GM20431 (cell line): ENCODE data around the gene NUDT16L1.

ENCODE experiments used
- in situ Hi-C: fragments of 300-500 bp; cut with MseI, MboI; formaldehyde crosslinking; loops from one replicate; pipeline ENCODE4 v1.15.0; 2020; ENCODE audit warnings: low sequenced_read_pairs; ENCODE audit not compliant: unreplicated experiment

Gene NUDT16L1

DNA sequence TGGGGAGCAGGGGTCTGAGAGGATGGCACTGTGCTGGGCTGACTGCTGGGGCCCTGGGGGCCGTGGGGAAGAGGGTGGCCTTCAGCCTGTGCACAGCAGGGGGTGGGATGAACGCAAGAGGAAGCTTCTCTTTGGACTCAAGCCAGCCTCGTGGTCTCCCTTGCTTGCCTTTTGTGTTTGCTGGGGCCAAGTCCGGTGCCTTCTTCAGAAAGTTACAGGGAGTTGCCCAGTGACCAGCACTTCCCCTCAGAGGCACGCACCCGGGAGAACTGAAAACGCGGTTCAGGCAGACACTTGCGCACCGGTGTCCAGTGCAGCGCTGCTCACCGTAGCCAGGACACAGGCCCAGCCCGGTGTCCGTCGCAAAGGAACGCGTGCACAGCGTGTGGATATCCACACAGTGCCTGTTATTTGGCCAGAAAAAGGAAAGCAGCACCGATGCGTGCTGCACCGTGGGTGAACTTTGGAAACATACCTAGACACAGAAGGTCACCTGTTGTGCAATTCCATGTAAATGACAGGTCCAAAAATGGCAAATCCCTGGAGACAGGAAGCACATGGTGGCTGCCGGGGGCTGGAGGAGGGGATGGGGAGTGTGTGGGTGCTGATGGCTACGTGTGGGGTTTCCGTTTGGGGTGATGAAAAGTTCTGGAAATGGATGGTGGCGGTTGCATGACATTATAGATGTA lies 29.4 kb upstream of the NUDT16L1 start:
- in situ Hi-C loops, result no loop called here

- in situ Hi-C loops, result no loop called here
Measured at GRCh38 chr16:4664538-4665418, 28.6 kb upstream of the NUDT16L1 start.

DNA sequence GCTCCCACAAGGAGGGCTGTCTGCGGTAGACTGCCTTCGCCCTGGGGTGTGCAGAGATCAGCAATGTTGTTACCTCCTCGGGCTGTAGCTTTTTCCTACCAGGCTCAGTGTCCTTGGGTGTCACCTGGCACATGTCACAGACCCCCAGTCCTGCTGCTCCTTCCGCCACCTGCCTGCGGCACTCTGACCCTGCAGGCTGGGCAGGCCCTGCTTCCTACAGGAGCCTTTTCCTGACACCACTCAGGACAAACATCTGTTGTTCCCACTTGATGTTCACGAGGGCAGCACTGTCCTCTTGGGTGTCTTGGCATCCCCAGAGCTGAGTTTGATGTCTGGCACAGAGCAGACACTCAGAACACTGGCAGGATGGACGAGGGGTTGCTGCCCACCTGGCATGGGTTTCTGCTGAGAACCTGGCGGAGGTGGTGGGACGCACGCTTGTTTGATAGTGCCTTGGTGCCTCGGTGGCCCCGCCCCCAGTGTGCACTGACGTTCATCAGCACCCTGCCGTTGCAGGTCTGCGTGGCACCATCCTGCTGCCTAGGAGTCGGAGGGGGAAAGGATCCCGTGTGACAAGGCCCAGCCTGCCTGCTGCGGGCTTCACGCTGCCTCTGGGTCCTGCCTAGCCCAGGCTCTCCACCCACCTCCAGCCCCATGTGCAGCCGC lies 26.7 kb upstream of the NUDT16L1 start:
- in situ Hi-C loops, result no loop called here

DNA sequence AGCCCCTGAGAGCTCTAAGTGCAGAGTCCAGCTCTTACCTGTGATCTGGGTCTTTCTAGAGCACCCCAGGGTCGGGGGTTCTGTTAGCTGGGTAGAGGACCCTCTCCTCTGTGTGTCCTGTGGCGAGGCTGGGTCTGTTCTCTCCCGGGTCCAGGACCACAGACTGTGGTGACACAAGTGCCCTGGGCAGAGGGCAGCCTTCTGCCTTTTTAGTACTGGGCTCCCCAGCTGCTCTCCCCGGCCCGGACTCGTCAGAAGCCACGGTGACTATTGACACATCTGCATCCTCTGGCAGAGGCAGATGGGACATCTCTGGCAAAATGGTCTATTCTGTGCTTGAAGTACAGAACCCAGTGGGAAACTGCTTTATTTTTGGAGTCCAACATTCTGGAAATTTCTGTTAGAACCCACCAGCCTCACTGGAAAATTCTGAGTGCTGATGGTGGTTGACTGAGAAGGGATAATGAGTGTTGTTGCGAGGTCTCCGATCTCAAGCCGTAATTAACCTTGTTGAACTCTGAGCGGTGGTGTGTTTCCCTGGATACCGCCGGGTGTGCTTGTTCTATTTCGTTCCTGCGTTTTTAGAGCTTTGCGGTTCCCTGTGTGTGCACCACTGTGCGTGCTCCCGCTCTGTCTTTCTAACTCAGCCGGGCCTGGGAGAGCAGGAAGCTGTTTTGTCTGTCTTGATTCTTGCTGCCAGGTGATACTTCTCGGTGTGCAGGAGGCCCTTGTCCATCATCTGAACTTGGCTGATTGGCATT lies 26.0 kb upstream of the NUDT16L1 start:
- in situ Hi-C loops, result no loop called here

- in situ Hi-C loops, result no loop called here
Measured at GRCh38 chr16:4668313-4668960, 24.9 kb upstream of the NUDT16L1 start.

- in situ Hi-C loops, result no loop called here
Measured at GRCh38 chr16:4673387-4674046, 19.8 kb upstream of the NUDT16L1 start.

DNA sequence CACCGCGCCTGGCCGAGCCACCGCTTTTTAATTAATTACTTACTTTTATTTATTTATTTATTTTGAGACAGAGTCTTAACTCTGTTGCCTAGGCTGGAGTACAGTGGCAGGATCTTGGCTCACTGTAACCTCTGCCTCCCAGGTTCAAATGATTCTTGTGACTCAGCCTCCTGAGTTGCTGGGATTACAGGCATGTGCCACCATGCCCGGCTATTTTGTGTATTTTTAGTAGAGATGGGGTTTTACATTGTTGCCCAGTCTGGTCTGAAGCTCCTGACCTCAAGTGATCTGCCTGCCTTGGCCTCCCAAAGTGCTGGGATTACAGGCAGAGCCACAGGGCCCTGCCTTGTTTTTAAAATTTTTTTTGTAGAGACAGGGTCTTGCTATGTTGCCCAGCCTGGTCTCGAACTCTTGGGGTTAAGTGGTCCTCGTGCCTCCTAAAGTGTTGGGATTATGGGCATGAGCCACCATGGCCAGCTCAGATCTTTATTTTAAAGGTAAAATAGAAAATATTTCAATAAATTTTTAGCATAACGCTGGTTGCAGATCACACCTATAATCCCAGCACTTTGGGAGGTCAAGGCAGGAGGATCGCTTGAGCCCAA lies 18.3 kb upstream of the NUDT16L1 start:
- in situ Hi-C loops, result no loop called here

DNA sequence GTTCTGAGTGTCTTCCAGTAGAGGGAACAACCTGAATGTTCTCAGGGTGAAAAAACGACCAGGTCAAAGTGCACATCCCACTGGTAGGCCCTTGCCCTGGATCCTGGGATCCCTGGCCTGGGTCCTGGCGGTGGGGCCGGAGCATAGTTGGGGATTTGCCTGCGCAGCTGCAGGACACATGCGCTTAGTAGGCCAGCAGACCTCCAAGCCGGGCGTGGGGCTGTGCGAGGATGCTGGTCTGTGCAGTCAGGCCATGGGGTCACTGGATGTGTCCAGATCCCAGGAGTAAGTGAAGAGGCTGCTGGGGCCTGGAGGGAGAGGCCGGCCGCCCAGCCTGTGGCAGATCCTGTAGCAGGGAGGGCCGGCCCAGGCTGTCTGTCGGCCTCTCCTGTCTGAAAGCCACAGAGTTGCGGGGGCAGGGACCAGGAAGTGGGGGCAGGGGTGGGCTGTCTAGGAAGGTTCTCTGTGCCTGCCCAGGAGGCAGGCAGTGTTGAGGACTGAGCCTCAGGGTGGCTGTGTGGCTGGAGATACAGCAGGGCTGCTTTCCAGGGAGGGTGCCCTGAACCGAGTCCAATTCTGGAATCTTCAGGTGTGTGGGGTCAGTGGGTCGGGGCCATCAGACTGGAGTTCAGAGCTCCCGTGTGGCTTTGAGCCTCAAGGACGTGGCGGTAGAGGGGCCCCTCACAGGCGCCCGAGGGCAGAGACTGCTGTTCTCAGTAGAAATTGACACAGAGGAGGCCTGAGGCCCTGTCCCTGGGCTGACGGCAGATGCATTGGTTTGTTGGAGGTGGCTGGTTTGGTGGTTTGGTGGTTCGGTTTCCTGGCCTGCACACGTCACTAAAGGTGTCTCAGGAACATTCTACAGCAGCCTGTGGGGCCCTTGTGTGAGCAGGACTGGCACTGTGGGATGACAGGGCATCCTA lies 17.2 kb upstream of the NUDT16L1 start:
- in situ Hi-C loops, result no loop called here

GRCh38 chr16:4676831-4677230 lies 16.5 kb upstream of the NUDT16L1 start:
- in situ Hi-C loops, result no loop called here

GRCh38 chr16:4677390-4677789 lies 16.0 kb upstream of the NUDT16L1 start:
- in situ Hi-C loops, result no loop called here

- in situ Hi-C loops, result no loop called here
Measured at GRCh38 chr16:4677994-4678393, 15.4 kb upstream of the NUDT16L1 start.

DNA sequence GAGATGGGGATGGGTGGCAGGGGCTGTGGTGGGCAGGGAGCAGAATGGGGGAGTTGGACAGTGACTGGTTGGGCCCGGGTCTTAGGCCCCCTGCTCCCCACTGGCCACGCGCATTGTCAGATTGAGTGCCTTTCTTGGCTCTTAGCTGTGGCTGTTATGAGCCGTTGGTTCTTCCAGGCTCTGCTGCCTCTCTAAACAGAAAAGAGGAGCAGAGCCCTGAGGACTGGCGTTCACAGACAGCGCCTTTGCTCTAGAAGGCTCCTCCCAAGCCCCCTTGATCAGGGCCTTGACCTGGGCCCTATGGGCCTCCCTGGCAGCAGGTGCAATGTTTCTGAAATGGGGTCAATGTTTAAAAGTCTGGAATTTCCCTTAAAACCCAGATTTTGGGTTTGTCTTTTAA lies 14.8 kb upstream of the NUDT16L1 start:
- in situ Hi-C loops, result no loop called here

GRCh38 chr16:4679156-4679849 lies 14.1 kb upstream of the NUDT16L1 start:
- in situ Hi-C loops, result no loop called here

DNA sequence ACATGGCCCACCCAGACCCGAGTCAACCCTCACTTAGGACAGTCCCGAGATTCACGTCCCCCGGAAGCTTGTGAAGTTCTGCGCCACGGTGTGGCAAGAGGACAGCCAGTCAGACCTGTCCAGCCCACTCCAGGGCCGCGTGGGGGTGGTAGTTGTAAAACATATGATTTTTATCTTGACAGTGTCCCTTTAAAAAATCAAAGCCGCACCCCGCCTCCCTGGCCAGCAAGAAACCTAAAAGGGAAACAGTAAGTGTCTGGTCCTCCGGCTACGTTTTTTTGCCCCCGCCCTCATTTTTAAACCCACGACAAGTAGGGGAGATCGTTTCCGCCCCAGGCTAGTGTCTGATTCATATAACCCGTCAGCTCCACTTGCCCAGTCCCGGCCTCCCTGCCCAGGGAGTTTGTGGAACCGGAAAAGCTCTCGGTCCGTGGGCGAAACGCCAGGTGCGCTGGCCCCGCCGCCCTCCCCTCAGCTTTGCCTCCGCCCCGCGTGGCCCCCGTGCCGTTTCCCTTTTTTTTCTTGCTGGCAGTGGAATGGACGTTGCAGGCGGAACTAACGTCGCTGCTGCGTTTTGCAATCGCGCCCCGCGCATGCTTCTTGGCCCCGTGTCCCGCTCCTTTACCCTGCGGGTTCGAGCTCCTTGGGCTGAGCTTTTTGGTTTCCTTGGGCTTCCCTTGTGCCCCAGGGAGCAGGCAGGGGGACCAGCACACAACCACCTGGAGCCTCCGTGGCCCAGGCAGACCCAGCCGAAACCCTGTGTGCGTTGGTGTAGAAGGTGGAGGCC lies 13.3 kb upstream of the NUDT16L1 start:
- in situ Hi-C loops, result no loop called here

GRCh38 chr16:4680673-4681470 lies 12.5 kb upstream of the NUDT16L1 start:
- in situ Hi-C loops, result no loop called here
